ENCODE measurements around the gene ANO4. TPM values are rescaled to one million over a fixed set of nuclear protein-coding genes. Genes with fewer than 3 reads are reported as not detected.

Gene ANO4
- total and polyA plus RNA-seq, 9 donors: 1.8 to 13.1 (median 5.6) TPM

DNA sequence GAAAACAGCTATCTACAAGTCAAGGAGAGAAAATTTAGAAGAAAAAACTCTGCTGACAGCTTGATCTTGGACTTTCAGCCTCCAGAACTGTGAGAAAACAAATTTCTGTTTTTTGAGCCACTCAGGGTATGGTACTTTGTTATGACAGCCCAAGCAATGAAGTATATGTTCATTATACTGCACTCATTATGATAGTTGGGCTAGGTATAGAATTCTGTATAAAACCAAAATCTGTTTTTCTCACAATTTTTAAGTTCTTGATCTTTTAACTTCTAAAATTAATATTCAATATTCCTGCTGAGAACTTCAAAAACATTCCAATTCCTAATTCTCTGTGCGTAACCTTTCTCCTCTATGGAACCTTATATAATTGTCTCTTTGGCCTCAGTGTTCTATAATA, 214.7 kb downstream of the ANO4 start:
- TF ChIP-seq, protein P1, sequence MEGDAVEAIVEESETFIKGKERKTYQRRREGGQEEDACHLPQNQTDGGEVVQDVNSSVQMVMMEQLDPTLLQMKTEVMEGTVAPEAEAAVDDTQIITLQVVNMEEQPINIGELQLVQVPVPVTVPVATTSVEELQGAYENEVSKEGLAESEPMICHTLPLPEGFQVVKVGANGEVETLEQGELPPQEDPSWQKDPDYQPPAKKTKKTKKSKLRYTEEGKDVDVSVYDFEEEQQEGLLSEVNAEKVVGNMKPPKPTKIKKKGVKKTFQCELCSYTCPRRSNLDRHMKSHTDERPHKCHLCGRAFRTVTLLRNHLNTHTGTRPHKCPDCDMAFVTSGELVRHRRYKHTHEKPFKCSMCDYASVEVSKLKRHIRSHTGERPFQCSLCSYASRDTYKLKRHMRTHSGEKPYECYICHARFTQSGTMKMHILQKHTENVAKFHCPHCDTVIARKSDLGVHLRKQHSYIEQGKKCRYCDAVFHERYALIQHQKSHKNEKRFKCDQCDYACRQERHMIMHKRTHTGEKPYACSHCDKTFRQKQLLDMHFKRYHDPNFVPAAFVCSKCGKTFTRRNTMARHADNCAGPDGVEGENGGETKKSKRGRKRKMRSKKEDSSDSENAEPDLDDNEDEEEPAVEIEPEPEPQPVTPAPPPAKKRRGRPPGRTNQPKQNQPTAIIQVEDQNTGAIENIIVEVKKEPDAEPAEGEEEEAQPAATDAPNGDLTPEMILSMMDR (IDR thresholded peaks at IDR 0.05): no peak
- TF ChIP-seq POLR2A (IDR thresholded peaks at IDR 0.05) (no peak), EP300 (IDR thresholded peaks at IDR 0.05) (no peak)
- 94 to 100% (median 96%) methylated on average over 1 of the region's 1 CpG for WGBS, 3 donors
- Histone ChIP-seq H3K27ac (no peak overlapping the region), H3K4me3 (no peak overlapping the region), H3K36me3 (no peaks in the 10 kb centered on the region), H3K4me1 (ENCODE audit: insufficient read depth) (no peaks in the 10 kb centered on the region), H3K27me3 (no peaks in the 10 kb centered on the region), H3K9me3 (no peaks in the 10 kb centered on the region)
- intact Hi-C loops (cut with DNase I): no loop called here
- no peak for DNase-seq

GRCh38 chr12:101010896-101011295, 216.3 kb downstream of the ANO4 start:
- DNase-seq: no peak
- Histone ChIP-seq H3K27me3 (no peaks in the 10 kb centered on the region), H3K9me3 (no peaks in the 10 kb centered on the region), H3K4me3 (no peak overlapping the region), H3K36me3 (no peaks in the 10 kb centered on the region), H3K4me1 (ENCODE audit: insufficient read depth) (no peaks in the 10 kb centered on the region), H3K27ac (no peak overlapping the region)
- WGBS, 3 donors: 8 to 35% (median 18%) methylated on average over 1 of the region's 1 CpG
- intact Hi-C loops (cut with DNase I): no loop called here
- no peak for TF ChIP-seq EP300 (IDR thresholded peaks at IDR 0.05)
- TF ChIP-seq, protein P1 (IDR thresholded peaks at IDR 0.05): no peak
- no peak for TF ChIP-seq POLR2A (IDR thresholded peaks at IDR 0.05)

GRCh38 chr12:101013993-101014392, 219.4 kb downstream of the ANO4 start:
- no peaks in the 10 kb centered on the region for H3K9me3 ChIP-seq
- H3K4me1 ChIP-seq (ENCODE audit: insufficient read depth): no peaks in the 10 kb centered on the region
- no peak overlapping the region for H3K4me3 ChIP-seq
- no peaks in the 10 kb centered on the region for H3K36me3 ChIP-seq
- H3K27me3 ChIP-seq: no peaks in the 10 kb centered on the region
- DNase-seq: no peak
- no peak overlapping the region for H3K27ac ChIP-seq
- no peak for TF ChIP-seq EP300 (IDR thresholded peaks at IDR 0.05)
- TF ChIP-seq, protein P1 (IDR thresholded peaks at IDR 0.05): no peak
- TF ChIP-seq POLR2A (IDR thresholded peaks at IDR 0.05): no peak
- intact Hi-C loops (cut with DNase I): no loop called here
- WGBS, 3 donors: 92 to 93% (median 92%) methylated on average over 6 of the region's 6 CpGs

GRCh38 chr12:101015044-101015443, 220.5 kb downstream of the ANO4 start:
- Histone ChIP-seq H3K27ac (no peak overlapping the region), H3K36me3 (no peaks in the 10 kb centered on the region), H3K4me1 (ENCODE audit: insufficient read depth) (no peaks in the 10 kb centered on the region), H3K4me3 (no peak overlapping the region), H3K9me3 (no peaks in the 10 kb centered on the region), H3K27me3 (no peaks in the 10 kb centered on the region)
- intact Hi-C loops (cut with DNase I): no loop called here
- DNase-seq: no peak
- WGBS, 3 donors: 91 to 96% (median 96%) methylated on average over 2 of the region's 2 CpGs
- TF ChIP-seq EP300 (IDR thresholded peaks at IDR 0.05) (no peak), POLR2A (IDR thresholded peaks at IDR 0.05) (no peak)
- TF ChIP-seq, protein P1 (IDR thresholded peaks at IDR 0.05): no peak

All from ovary (tissue), 9 donors.